ENCODE data around the gene BAIAP2.

The BAIAP2 gene

GRCh38 chr17:81163051-81163695, 128.2 kb downstream of the BAIAP2 start:
- no peak for DNase-seq

DNA sequence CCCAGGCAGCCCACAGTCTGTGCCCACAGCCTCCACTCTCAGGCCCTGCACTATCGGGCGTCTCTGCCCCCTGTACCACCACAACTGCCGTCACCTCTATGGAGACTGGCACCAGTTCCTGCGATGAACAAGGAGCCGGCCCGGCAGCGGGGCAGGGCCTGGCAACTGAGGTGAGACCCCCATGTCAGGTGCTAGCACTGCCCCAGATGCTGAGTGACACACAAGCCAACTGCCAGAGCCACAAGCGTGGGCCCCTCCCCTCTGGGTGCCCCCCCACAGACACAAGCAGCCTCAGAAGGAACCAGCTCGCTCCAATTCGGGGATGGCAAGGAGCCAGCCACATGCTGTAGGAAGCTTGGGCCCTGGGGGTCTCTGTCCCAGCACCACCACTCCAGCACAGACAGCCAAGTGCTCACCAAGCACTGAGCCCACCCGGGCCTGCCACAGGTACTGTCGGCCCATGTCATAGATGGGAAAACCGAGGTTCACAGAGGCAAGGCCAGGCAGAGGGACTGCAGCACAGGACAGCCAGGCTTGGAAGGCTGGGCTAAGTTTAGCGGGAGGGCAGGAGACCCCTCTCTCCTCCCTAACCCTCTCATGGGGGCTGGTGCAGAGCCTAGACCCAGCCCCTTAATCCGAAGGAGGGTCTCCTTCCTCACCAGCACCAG, 128.9 kb downstream of the BAIAP2 start:
- DNase-seq = no peak

DNA sequence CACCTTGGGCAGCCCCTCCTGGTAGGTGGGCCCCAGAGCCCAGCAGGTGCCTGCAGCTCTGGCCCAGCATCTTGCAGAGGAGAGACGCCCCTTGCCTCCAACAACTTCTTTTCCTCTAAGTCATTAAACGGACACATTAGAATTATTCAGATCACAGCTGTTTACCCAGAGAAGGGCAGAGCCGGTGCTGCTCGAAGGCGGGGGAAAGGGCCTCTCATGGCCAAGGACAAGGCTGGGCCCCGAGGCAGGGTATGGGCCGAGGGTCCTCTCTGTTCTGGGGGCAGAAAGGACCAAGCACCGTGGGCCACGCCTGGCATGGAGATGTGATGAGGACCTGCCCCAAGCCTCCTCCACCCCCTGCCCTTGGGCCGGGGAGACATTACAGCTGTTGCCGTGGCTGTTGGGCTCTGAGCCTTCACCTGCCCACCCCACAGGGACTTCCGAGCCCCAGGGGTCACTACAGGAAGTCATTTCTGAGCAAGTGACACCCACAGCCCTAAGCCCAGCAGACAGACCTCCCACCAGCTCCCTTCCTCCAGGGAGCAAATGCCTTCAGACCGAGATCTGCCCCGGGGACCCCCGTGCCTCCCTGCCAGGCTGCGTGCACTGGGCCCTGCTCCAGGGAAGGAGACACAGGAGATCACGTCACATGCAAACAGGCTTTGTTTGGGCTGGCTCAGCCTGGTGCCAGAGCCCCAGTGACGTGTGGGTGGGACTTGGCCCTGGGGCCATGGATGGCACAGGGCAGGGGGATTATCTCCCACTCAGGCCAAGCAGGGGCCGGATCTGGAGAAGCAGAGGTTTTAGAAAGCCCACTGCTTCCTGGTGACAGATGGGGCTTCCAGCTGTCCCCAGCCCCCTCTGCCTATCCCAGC, 129.7 kb downstream of the BAIAP2 start:
- DNase-seq = no peak

GRCh38 chr17:81165246-81166032, 130.5 kb downstream of the BAIAP2 start, which contains the start of gene PVALEF:
PVALEF (plus strand) TSS chr17:81165507; CDS start chr17:81181227, 15,720 bp downstream.
- DNase-seq = no peak

DNA sequence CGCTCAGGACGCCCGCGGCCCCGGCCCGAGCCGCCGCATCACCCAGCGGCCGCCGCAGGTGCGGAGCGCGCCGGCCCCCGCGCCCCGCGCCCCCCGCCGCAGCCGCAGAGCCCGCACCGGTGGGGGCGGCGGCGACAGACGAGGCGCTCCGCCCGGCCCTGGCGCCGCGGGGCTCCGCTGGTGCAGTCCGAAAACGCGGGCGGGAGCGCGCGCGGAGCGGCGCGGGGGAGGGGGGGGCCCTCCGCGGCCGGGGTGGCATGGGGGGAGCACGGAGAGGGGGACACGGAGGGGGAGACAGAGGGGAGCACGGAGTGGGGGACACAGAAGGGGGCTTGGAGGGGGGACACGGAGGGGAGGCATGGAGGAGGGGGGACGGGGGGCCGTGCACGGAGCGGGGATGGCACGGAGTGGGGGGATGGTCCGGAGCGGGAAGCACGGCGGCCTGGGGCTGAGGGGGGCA, 131.1 kb downstream of the BAIAP2 start, which contains the start of gene AATK:
TSS of gene AATK (minus strand) at position 189 of the 460 bp plus-strand sequence. CDS start 229 bp downstream, outside the sequence.
- DNase-seq = no peak

Data from inflammatory macrophage treated with lipopolysaccharide for 1 hour (primary cell).